Endodermal cell (in vitro differentiated cells): ENCODE data around the gene ARL8B. TPM values are rescaled to one million over a fixed set of nuclear protein-coding genes. Genes with fewer than 3 reads are reported as not detected.

Experiments
- DNase-seq: peaks from one replicate; pipeline ENCODE4 v3.0.0-alpha.2; 2017
- H3K27ac ChIP-seq: 2 replicates; pipeline ENCODE4 v1.5.1; 2013; ENCODE audit warnings: mild to moderate bottlenecking, low read depth, low read length, moderate library complexity
- H3K27me3 ChIP-seq: 2 replicates; pipeline ENCODE4 v1.6.1; 2013; ENCODE audit warnings: mild to moderate bottlenecking, low read length, moderate library complexity; ENCODE audit not compliant: insufficient read depth, control insufficient read depth, poor library complexity, severe bottlenecking
- H3K36me3 ChIP-seq: 2 replicates; pipeline ENCODE4 v1.7.0; 2013; ENCODE audit warnings: mild to moderate bottlenecking, low read length, moderate library complexity; ENCODE audit not compliant: control insufficient read depth, insufficient read depth
- H3K4me1 ChIP-seq: one replicate; pipeline ENCODE4 v1.7.0; 2013; ENCODE audit warnings: low read length; ENCODE audit not compliant: control insufficient read depth, insufficient read depth
- H3K4me3 ChIP-seq: 2 replicates; pipeline ENCODE4 v1.5.1; 2013; ENCODE audit warnings: mild to moderate bottlenecking, low read length, moderate library complexity
- H3K9ac ChIP-seq: 2 replicates; pipeline ENCODE4 v1.6.1; 2013; ENCODE audit warnings: mild to moderate bottlenecking, low read length, moderate library complexity; ENCODE audit not compliant: poor library complexity, severe bottlenecking; ENCODE audit errors: extremely low read depth
- H3K9me3 ChIP-seq: 2 replicates; pipeline ENCODE4 v1.6.1; 2013; ENCODE audit warnings: mild to moderate bottlenecking, low read length, moderate library complexity; ENCODE audit not compliant: control insufficient read depth
- H3K27ac Mint-ChIP-seq: 2 replicates; pipeline ENCODE4 v1.8.0; 2020; ENCODE audit warnings: mixed read lengths
- H3K27me3 Mint-ChIP-seq: 2 replicates; pipeline ENCODE4 v1.8.0; 2021; ENCODE audit warnings: mild to moderate bottlenecking, mixed read lengths; ENCODE audit not compliant: insufficient read depth
- H3K36me3 Mint-ChIP-seq: 2 replicates; pipeline ENCODE4 v1.8.0; 2020; ENCODE audit warnings: low read depth, mixed read lengths
- H3K4me1 Mint-ChIP-seq: 2 replicates; pipeline ENCODE4 v1.8.0; 2020; ENCODE audit warnings: mixed read lengths
- H3K4me3 Mint-ChIP-seq: 2 replicates; pipeline ENCODE4 v1.8.0; 2020; ENCODE audit warnings: mild to moderate bottlenecking, moderate library complexity, mixed read lengths
- H3K9me3 Mint-ChIP-seq: 2 replicates; pipeline ENCODE4 v1.8.0; 2020; ENCODE audit warnings: mild to moderate bottlenecking, mixed read lengths
- CTCF ChIP-seq: fragments of 200-600 bp; sonication (generic); conservative IDR thresholded peaks from 2 replicates; pipeline ENCODE4 v1.5.0; 2021; ENCODE audit warnings: antibody characterized with exemption, mild to moderate bottlenecking
- WGBS, 2 experiments: methylation state at CpG; one replicate each; pipeline versions ENCODE4 v1.1.5 to v1.1.7; 2013; ENCODE audit warnings: missing lambda C conversion rate in 2 of 2, mixed read lengths in 1 of 2; ENCODE audit not compliant: insufficient coverage in 1 of 2, insufficient read length in 1 of 2; 5-methylcytosine and 5-hydroxymethylcytosine counted together
- total RNA-seq, 2 donors: library from RNA; stranded (reverse); fragmentation: NEBNext Ultra II Directional in 1 of 2; extraction: Animal tissue kit (Norgen Biotek cat#: 25700) in 1 of 2; gene quantifications; 2 replicates in 1 of 2; 3 replicates in 1 of 2; pipeline ENCODE4 v1.2.1, GENCODE V29; 2021

ARL8B gene
- total RNA-seq, 2 donors from 2014 or later = 31.2 to 37.3 TPM

GRCh38 chr3:5212628-5213573 is 90.8 kb downstream of the ARL8B start:
- peak; percentile 80 for DNase-seq
- peaks cover 87% of the 10 kb centered on the region for H3K36me3 Mint-ChIP-seq
- H3K4me1 Mint-ChIP-seq = peaks cover 48% of the 10 kb centered on the region
- 80 to 88% methylated on average over 6 to 9 of the region's 9 CpGs for WGBS, 2 experiments
- no peak for TF ChIP-seq CTCF
- H3K9me3 ChIP-seq = no peaks in the 10 kb centered on the region
- peak overlapping the region; percentile 15 for H3K27ac Mint-ChIP-seq
- no peak overlapping the region for H3K4me3 ChIP-seq
- H3K9ac ChIP-seq = no peak overlapping the region
- H3K27me3 Mint-ChIP-seq = no peaks in the 10 kb centered on the region
- H3K4me3 Mint-ChIP-seq = no peak overlapping the region
- H3K4me1 ChIP-seq = no peaks in the 10 kb centered on the region
- no peak overlapping the region for H3K27ac ChIP-seq
- peaks cover 92% of the 10 kb centered on the region for H3K36me3 ChIP-seq
- no peaks in the 10 kb centered on the region for H3K9me3 Mint-ChIP-seq
- no peaks in the 10 kb centered on the region for H3K27me3 ChIP-seq

GRCh38 chr3:5213574-5213966 is 91.5 kb downstream of the ARL8B start:
- H3K9me3 ChIP-seq = no peaks in the 10 kb centered on the region
- no peak for TF ChIP-seq CTCF
- peak overlapping the region; percentile 15 for H3K27ac Mint-ChIP-seq
- H3K36me3 Mint-ChIP-seq = peaks cover 81% of the 10 kb centered on the region
- H3K27ac ChIP-seq = no peak overlapping the region
- H3K9me3 Mint-ChIP-seq = no peaks in the 10 kb centered on the region
- H3K4me1 ChIP-seq = no peaks in the 10 kb centered on the region
- H3K4me1 Mint-ChIP-seq = peaks cover 54% of the 10 kb centered on the region
- 47 to 59% methylated on average over 2 to 7 of the region's 7 CpGs for WGBS, 2 experiments
- H3K36me3 ChIP-seq = peaks cover 85% of the 10 kb centered on the region
- no peak overlapping the region for H3K9ac ChIP-seq
- no peaks in the 10 kb centered on the region for H3K27me3 ChIP-seq
- H3K27me3 Mint-ChIP-seq = no peaks in the 10 kb centered on the region
- peak; percentile 87 for DNase-seq
- H3K4me3 ChIP-seq = no peak overlapping the region
- H3K4me3 Mint-ChIP-seq = no peak overlapping the region

GRCh38 chr3:5214352-5214751 is 92.3 kb downstream of the ARL8B start:
- Mint-ChIP-seq H3K36me3 (peaks cover 74% of the 10 kb centered on the region), H3K9me3 (no peaks in the 10 kb centered on the region), H3K4me3 (no peak overlapping the region), H3K27ac (peak overlapping the region; percentile 42), H3K4me1 (peaks cover 59% of the 10 kb centered on the region), H3K27me3 (no peaks in the 10 kb centered on the region)
- no peak for TF ChIP-seq CTCF
- no peak overlapping the region for H3K4me3 ChIP-seq
- peak; percentile 30 for DNase-seq
- no peak overlapping the region for H3K9ac ChIP-seq
- H3K27ac ChIP-seq = no peak overlapping the region
- no peaks in the 10 kb centered on the region for H3K4me1 ChIP-seq
- peaks cover 79% of the 10 kb centered on the region for H3K36me3 ChIP-seq
- WGBS, 2 experiments = 79 to 91% methylated on average over 5 to 9 of the region's 9 CpGs
- H3K9me3 ChIP-seq = no peaks in the 10 kb centered on the region
- no peaks in the 10 kb centered on the region for H3K27me3 ChIP-seq
